HepG2 (cell line): Measurements from ENCODE around the gene POLR3F. TPM values are rescaled to one million over a fixed set of nuclear protein-coding genes. Genes with fewer than 3 reads are reported as not detected.
A peak's percentile ranks its signal among the peaks of the same experiment; 100 is the strongest.

Experiments used
- ATAC-seq: fragments of 200-7000 bp; cut with Tn5 transposase; 3 replicates; pipeline ENCODE4 v1.9.1; 2020; ENCODE audit warnings: mild to moderate bottlenecking, moderate library complexity
- BruUV-seq: library from RNA; stranded (reverse); fragments of 400-500 nt; replicated peaks from 2 replicates; lab custom pipeline; 2021; lab: Mats Ljungman, UMichigan
- CTCF ChIA-PET: fragments of 300-600 bp; formaldehyde crosslinking; extraction: SDS; loops from one replicate; lab custom pipeline; 2021; ENCODE audit warnings: low total read pairs, inconsistent platforms, low intra/inter-chr PET ratio; lab: Yijun Ruan, JAX
- POLR2A ChIA-PET: fragments of 350-600 bp; sonication (Branson Sonifier 250); formaldehyde crosslinking; loops from one replicate; lab custom pipeline; 2020; ENCODE audit warnings: antibody characterized with exemption, inconsistent platforms; lab: Yijun Ruan, JAX
- DNase-seq: peaks from one replicate; pipeline ENCODE4 v3.0.0-alpha.2; 2015; ENCODE audit warnings: low spot score
- FAIRE-seq: peaks from 3 replicates; lab custom pipeline; 2011; peaks lifted over from hg19 to GRCh38; lab: Jason Lieb, UNC
- H2AFZ ChIP-seq: one replicate; pipeline ENCODE4 v1.6.1; 2011; ENCODE audit warnings: low read length, inconsistent platforms
- H3K27ac ChIP-seq: fragments of 300-600 bp; 3 replicates; pipeline ENCODE4 v1.8.0; 2011; ENCODE audit warnings: mixed run types, mild to moderate bottlenecking, mixed read lengths, low read length, inconsistent platforms; ENCODE audit not compliant: insufficient read depth; ENCODE audit errors: extremely low read length
- H3K27me3 ChIP-seq, 2 experiments: fragments of 200-600 bp in 1 of 2; 2 replicates in 1 of 2; 3 replicates in 1 of 2; pipeline versions ENCODE4 v1.6.0 to v1.8.0; 2011; ENCODE audit warnings: low read length in 2 of 2, mild to moderate bottlenecking in 2 of 2, moderate library complexity in 2 of 2, inconsistent platforms in 1 of 2; ENCODE audit not compliant: insufficient read depth in 2 of 2, control insufficient read depth in 1 of 2
- H3K36me3 ChIP-seq, 2 experiments: fragments of 200-600 bp in 1 of 2; replicated peaks in 1 of 2; 2 replicates in 1 of 2; 3 replicates in 1 of 2; pipeline versions ENCODE4 v1.5.1 to v1.8.0; 2011; ENCODE audit warnings: low read length in 2 of 2, inconsistent platforms in 1 of 2; ENCODE audit not compliant: insufficient read depth in 2 of 2, control insufficient read depth in 1 of 2
- H3K4me1 ChIP-seq: 2 replicates; pipeline ENCODE4 v1.5.1; 2012; ENCODE audit warnings: low read length, inconsistent platforms; ENCODE audit not compliant: insufficient read depth
- H3K4me2 ChIP-seq: 2 replicates; pipeline ENCODE4 v1.6.0; 2011; ENCODE audit warnings: low read depth, low read length, inconsistent platforms
- H3K4me3 ChIP-seq, 3 experiments: fragments of 200-600 bp in 1 of 3; sonication (generic), shearing (Covaris generic) in 1 of 3; replicated peaks in 1 of 3; 2 replicates each; pipeline ENCODE4 v1.5.1; 2011 to 2016; ENCODE audit warnings: low read length in 3 of 3, inconsistent platforms in 2 of 3, low read depth in 2 of 3, mild to moderate bottlenecking in 2 of 3, control low read depth in 1 of 3, mixed read lengths in 1 of 3; ENCODE audit not compliant: insufficient read depth in 1 of 3
- H3K79me2 ChIP-seq: one replicate; pipeline ENCODE4 v1.6.1; 2011; ENCODE audit warnings: low read length, inconsistent platforms; ENCODE audit not compliant: insufficient read depth
- H3K9ac ChIP-seq: 2 replicates; pipeline ENCODE4 v1.6.0; 2011; ENCODE audit warnings: mild to moderate bottlenecking, low read depth, low read length, inconsistent platforms; ENCODE audit not compliant: insufficient read depth
- H3K9me3 ChIP-seq: 2 replicates; pipeline ENCODE4 v1.5.1; 2012; ENCODE audit warnings: mild to moderate bottlenecking, low read length
- H4K20me1 ChIP-seq: 2 replicates; pipeline ENCODE4 v1.6.0; 2011; ENCODE audit warnings: inconsistent platforms, mild to moderate bottlenecking, low read length, moderate library complexity; ENCODE audit not compliant: insufficient read depth
- CBX2 ChIP-seq, 2 experiments: fragments of 200-600 bp in 1 of 2; sonication (generic); formaldehyde crosslinking in 1 of 2; IDR thresholded peaks; 2 replicates each; pipeline versions ENCODE4 v1.7.0 to v1.8.1; 2018 to 2022; ENCODE audit warnings: low read depth in 2 of 2, low read length in 1 of 2, mild to moderate bottlenecking in 1 of 2, missing genetic modification reagents in 1 of 2
- GTF2F1 ChIP-seq: fragments of 150-350 bp; IDR thresholded peaks from 2 replicates; pipeline ENCODE4 v1.6.1; 2014; ENCODE audit warnings: low read length
- HIVEP1 ChIP-seq: sonication (generic); formaldehyde crosslinking; IDR thresholded peaks from 2 replicates; pipeline ENCODE4 v1.4.0; 2020; ENCODE audit warnings: mild to moderate bottlenecking, missing genetic modification reagents
- NCOA5 ChIP-seq: sonication (generic); formaldehyde crosslinking; IDR thresholded peaks from 2 replicates; pipeline ENCODE4 v1.4.0; 2020; ENCODE audit warnings: missing genetic modification reagents
- NFATC3 ChIP-seq: sonication (generic); formaldehyde crosslinking; IDR thresholded peaks from 2 replicates; pipeline ENCODE4 v1.5.1; 2020; ENCODE audit warnings: mild to moderate bottlenecking, missing genetic modification reagents
- PBX2 ChIP-seq: IDR thresholded peaks from 2 replicates; pipeline ENCODE4 v1.6.1; 2016; ENCODE audit warnings: control low read depth
- PRDM15 ChIP-seq: sonication (generic); formaldehyde crosslinking; IDR thresholded peaks from 2 replicates; pipeline ENCODE4 v1.4.0; 2020; ENCODE audit warnings: missing genetic modification reagents
- RARA ChIP-seq: IDR thresholded peaks from 2 replicates; pipeline ENCODE4 v1.6.1; 2016; ENCODE audit warnings: missing genetic modification reagents, missing compliant biosample characterization
- SATB2 ChIP-seq: sonication (generic); formaldehyde crosslinking; IDR thresholded peaks from 2 replicates; pipeline ENCODE4 v1.5.0; 2020; ENCODE audit warnings: missing genetic modification reagents
- U2AF1 ChIP-seq: fragments of 200-400 bp; formaldehyde crosslinking; optimal IDR thresholded peaks from 2 replicates; pipeline ENCODE3; 2017; ENCODE audit warnings: mild to moderate bottlenecking, low read depth, low read length
- ZBTB37 ChIP-seq: sonication (generic); formaldehyde crosslinking; IDR thresholded peaks from 2 replicates; pipeline ENCODE4 v1.4.0; 2020; ENCODE audit warnings: mild to moderate bottlenecking, missing genetic modification reagents
- ZFP36L1 ChIP-seq: sonication (generic); formaldehyde crosslinking; IDR thresholded peaks from 2 replicates; pipeline ENCODE4 v1.8.0; 2022; ENCODE audit warnings: mild to moderate bottlenecking, missing genetic modification reagents, moderate library complexity
- ZNF562 ChIP-seq: sonication (generic); formaldehyde crosslinking; IDR thresholded peaks from 2 replicates; pipeline ENCODE4 v1.8.0; 2022; ENCODE audit warnings: missing genetic modification reagents, borderline replicate concordance
- ZSCAN22 ChIP-seq: sonication (generic); formaldehyde crosslinking; IDR thresholded peaks from 2 replicates; pipeline ENCODE4 v1.4.0; 2020; ENCODE audit warnings: mild to moderate bottlenecking, missing genetic modification reagents
- ZSCAN5A ChIP-seq: sonication (generic); formaldehyde crosslinking; IDR thresholded peaks from 2 replicates; pipeline ENCODE4 v1.8.0; 2022; ENCODE audit warnings: mild to moderate bottlenecking, missing genetic modification reagents, borderline replicate concordance
- in situ Hi-C: cut with HindIII; loops from 2 replicates; pipeline ENCODE4 v1.10.0; 2017; ENCODE audit warnings: low pct_unique_long_range_greater_than_20kb; ENCODE audit not compliant: extremely low pct_ligation_motif_present
- intact Hi-C: fragments of 100-400 bp; cut with micrococcal nuclease; formaldehyde crosslinking; loops from one replicate; pipeline ENCODE4 v1.10.0; 2022; ENCODE audit not compliant: unreplicated experiment
- polyA plus RNA-seq, 8 experiments: library from polyadenylated mRNA; depleted of rRNA in 3 of 8; stranded (reverse) in 7 of 8; unstranded in 1 of 8; fragments of >200 nt; fragmentation: Illumina TruSeq in 4 of 8; extraction: Trizol in 4 of 8; gene quantifications; 2 replicates each; pipeline versions ENCODE4 v1.2.1 to v1.2.3, GENCODE V29; 2011 to 2016; ENCODE audit warnings: low read depth in 4 of 8, missing spikeins in 1 of 8, mixed read lengths in 1 of 8; ENCODE audit not compliant: insufficient read depth in 1 of 8
- total RNA-seq, 5 experiments: library from RNA; depleted of rRNA; stranded (reverse); fragments of >200 nt; fragmentation: Illumina TruSeq; extraction: Trizol; gene quantifications; 2 replicates each; pipeline ENCODE4 v1.2.3, GENCODE V29; 2016; ENCODE audit warnings: low read depth in 1 of 5

POLR3F gene
- total and polyA plus RNA-seq, 2 of the 13 experiments (the other 11 are each of a cell fraction or from before 2014, with no cell fraction given): 11.7 to 25.5 TPM

- CTCF ChIA-PET: no interaction called here
- ATAC-seq: no peak
- POLR2A ChIA-PET: interaction anchor here (1.2 to 1.7 kb wide), 2 partner anchors 22 to 62 kb away, joined by 3 to 7 read pairs; partner anchors contain the start of genes DZANK1, POLR3F and SEC23B
- no peak for TF ChIP-seq U2AF1
- TF ChIP-seq ZSCAN5A (CRISPR knock-in tag): no peak
- TF ChIP-seq PRDM15: no peak
- TF ChIP-seq ZSCAN22: no peak
- TF ChIP-seq ZFP36L1 (CRISPR knock-in tag): no peak
- TF ChIP-seq NCOA5: no peak
- no peak for TF ChIP-seq GTF2F1
- TF ChIP-seq ZBTB37: no peak
- TF ChIP-seq HIVEP1 (CRISPR knock-in tag): no peak
- TF ChIP-seq PBX2 (CRISPR knock-in tag): no peak
- no peak for TF ChIP-seq RARA (CRISPR knock-in tag)
- no peak for TF ChIP-seq NFATC3 (CRISPR knock-in tag)
- no peak for TF ChIP-seq ZNF562
- TF ChIP-seq CBX2 (IDR thresholded peaks at IDR 0.05; ENCODE audit: low read depth, low read length): no peak
- TF ChIP-seq CBX2 (CRISPR knock-in tag; IDR thresholded peaks at IDR 0.05; ENCODE audit: low read depth): no peak
- TF ChIP-seq SATB2: no peak
Observed at GRCh38 chr20:18529041-18529440, 61.9 kb downstream of the POLR3F start.

More at GRCh38 chr20:18529041-18529440, 61.9 kb downstream of the POLR3F start:
- Histone ChIP-seq H3K36me3 (peaks cover 60 to 94% of the 10 kb centered on the region in 2 experiments), H4K20me1 (no peaks in the 10 kb centered on the region), H3K4me2 (no peak overlapping the region), H3K9me3 (no peaks in the 10 kb centered on the region), H3K9ac (no peak overlapping the region), H3K4me1 (peaks cover 14% of the 10 kb centered on the region), H3K27me3 (no peaks in the 10 kb centered on the region), H2AFZ (no peak overlapping the region), H3K79me2 (no peaks in the 10 kb centered on the region), H3K27ac (no peak overlapping the region), H3K4me3 (no peak overlapping the region)
- no TSS peak for BruUV-seq
- DNase-seq: no peak
- in situ Hi-C loops: no loop called here
- intact Hi-C loops: no loop called here
- peak; percentile 4 for FAIRE-seq
